Retinal pigment epithelial cell (primary cell): Measurements from ENCODE around the gene CYP4F8.

Source experiments
- DNase-seq: peaks from one replicate; pipeline ENCODE4 v3.0.0-alpha.2; 2010; ENCODE audit warnings: low read depth
- H3K4me3 ChIP-seq: 2 replicates; pipeline ENCODE4 v1.5.1; 2011; ENCODE audit warnings: mild to moderate bottlenecking, low read length, control low read depth, moderate library complexity
- TF ChIP-seq, protein P1 (sequence below): conservative IDR thresholded peaks from 2 replicates; pipeline ENCODE4 v1.5.1; 2011; ENCODE audit warnings: low read depth, low read length, control low read depth, inconsistent platforms

Gene CYP4F8

DNA sequence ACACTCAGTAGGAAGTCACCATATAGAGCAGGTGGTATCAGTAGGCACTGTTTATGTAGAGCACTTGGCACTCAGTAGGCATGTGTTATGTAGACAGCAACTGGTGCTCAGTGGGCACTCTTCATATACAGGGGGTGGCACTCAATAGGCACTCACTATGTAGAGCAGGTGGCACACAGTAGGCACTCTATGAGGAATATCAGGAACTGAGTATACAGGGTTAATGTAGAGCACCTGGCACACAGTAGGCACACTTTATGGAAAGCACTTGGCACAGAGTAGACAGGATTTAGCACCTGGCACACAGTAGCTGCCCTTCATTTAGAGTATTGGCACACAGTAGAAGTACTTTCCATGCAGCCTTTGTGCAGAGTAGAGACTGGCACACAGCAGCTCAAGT is 24.6 kb downstream of the CYP4F8 start:
- no peak for DNase-seq
- no peak overlapping the region for H3K4me3 ChIP-seq
- TF ChIP-seq, protein P1, sequence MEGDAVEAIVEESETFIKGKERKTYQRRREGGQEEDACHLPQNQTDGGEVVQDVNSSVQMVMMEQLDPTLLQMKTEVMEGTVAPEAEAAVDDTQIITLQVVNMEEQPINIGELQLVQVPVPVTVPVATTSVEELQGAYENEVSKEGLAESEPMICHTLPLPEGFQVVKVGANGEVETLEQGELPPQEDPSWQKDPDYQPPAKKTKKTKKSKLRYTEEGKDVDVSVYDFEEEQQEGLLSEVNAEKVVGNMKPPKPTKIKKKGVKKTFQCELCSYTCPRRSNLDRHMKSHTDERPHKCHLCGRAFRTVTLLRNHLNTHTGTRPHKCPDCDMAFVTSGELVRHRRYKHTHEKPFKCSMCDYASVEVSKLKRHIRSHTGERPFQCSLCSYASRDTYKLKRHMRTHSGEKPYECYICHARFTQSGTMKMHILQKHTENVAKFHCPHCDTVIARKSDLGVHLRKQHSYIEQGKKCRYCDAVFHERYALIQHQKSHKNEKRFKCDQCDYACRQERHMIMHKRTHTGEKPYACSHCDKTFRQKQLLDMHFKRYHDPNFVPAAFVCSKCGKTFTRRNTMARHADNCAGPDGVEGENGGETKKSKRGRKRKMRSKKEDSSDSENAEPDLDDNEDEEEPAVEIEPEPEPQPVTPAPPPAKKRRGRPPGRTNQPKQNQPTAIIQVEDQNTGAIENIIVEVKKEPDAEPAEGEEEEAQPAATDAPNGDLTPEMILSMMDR: no peak

DNA sequence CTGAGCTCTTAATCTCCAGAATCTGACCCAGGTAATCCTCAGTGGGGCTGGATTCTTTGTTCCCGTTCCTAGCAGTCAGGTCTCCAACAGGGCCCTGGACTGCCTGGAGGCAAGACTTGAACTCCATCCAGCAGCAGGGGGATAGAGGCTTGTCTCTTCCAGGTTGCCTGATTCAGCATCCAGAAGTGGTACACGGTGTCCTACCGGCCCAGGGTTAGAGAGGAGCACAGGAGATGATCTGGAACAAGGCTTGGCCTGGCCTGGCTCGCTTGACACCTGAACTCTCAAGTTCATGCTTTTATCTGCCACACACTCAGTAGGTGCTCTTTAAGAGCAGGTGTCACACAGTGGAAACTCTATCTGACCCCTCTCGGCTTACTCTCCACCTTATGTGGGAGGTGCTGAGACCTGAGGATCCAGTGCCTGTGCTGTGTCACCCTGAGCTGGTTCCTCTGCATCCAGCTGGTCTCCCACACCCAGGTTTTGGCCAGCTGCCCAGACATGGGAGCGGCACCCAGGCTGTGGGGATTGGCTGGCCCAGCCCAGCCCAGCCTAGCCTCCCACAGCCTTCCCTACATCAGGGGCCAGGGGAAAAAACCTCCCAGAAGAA is 25.4 kb downstream of the CYP4F8 start, which contains the start of gene CYP4F3:
Gene CYP4F3 (plus strand): TSS at position 604 of the 610 bp plus-strand sequence. CDS start 519 bp downstream, outside the sequence.
- no peak for DNase-seq
- no peak within 1 kb of the TSS for H3K4me3 ChIP-seq
- TF ChIP-seq, protein P1: no peak

DNA sequence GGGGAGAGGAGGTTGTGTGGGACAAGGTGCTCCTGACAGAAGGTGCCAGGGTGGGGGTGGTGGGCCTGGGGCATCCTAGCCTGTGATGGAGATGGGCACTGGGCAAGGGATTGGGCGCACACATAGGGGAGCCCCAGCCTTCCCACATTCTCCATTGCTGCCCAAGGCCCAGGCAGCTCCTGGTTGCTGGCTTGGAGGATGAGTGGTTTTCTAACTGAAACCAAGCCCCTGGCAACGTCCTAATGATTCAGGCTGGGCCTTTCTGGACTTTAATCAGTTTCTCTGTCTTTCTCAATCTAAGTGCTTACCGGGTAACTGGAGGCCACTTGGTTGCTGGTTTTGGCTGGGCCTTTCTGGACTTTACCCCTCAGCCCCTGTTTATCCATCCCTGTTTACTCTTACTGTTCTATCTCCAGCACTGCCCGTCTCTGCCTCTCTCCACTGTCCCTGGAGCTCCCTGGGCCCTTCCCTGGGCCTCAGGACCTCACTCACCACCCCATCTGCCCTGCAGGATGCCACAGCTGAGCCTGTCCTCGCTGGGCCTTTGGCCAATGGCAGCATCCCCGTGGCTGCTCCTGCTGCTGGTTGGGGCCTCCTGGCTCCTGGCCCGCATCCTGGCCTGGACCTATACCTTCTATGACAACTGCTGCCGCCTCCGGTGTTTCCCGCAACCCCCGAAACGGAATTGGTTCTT is 26.0 kb downstream of the CYP4F8 start:
- H3K4me3 ChIP-seq: no peak overlapping the region
- no peak for DNase-seq
- TF ChIP-seq, protein P1: no peak

DNA sequence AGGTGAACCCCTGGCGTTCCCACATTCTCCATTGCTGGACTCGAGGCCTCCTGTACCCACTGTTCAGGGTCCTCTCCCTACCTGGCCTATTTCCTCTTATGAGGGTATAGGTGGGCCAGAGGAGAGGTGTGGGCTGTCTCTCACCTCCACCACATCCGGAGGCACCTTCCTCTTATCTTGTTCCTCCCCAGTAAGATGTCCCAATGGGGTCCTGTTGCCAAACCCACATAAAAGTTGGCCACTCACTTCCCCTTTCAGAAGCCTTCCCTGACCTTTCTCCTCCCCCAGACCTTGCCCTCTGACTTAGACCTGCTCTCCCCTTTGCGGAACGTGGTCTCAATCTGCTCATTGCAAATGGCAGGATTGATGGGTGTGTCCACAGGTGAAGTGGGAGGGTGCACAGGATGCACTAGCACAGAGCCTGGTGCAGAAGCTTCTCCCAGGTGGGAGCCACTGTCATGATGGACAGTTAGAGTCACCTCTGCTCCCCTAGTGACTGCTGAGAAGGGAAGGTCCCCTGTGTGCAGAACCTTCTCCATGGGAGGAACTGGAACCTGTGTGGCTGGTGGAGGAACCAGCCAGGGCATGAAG is 27.0 kb downstream of the CYP4F8 start:
- DNase-seq: no peak
- H3K4me3 ChIP-seq: no peak overlapping the region
- TF ChIP-seq, protein P1: no peak

- H3K4me3 ChIP-seq: no peak overlapping the region
- DNase-seq: no peak
- TF ChIP-seq, protein P1: no peak
Observed at GRCh38 chr19:15642807-15643206, 27.8 kb downstream of the CYP4F8 start.

DNA sequence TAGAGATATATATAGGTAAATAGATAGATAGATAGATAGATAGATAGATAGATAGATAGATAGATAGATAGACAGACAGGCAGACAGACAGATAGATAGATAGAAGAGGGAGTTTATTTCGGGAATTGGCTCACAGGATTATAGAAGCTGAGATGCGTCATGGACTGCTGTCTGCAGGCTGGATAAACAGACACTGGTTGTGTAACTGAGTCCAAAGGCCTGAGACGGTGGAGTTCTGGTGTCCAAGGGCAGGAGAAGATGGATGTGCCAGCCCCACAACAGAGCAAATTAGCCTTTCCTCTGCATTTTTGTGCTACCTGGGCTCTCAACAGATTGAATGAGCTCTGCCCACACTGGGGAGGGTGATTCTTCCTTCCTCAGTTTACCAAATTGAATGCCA is 28.4 kb downstream of the CYP4F8 start:
- no peak for DNase-seq

More for the DNA sequence above, 28.4 kb downstream of the CYP4F8 start:
- TF ChIP-seq, protein P1: no peak
- no peak overlapping the region for H3K4me3 ChIP-seq
